ENCODE results near the gene RNF144A.

GRCh38 chr2:7048762-7049294, 131.6 kb downstream of the RNF144A start:
- TF ChIP-seq CTCF (CRISPR knock-in tag; IDR thresholded peaks at IDR 0.05) (no peak), PLSCR1 (CRISPR knock-in tag; IDR thresholded peaks at IDR 0.05; ENCODE audit: borderline replicate concordance) (no peak), MYC (CRISPR knock-in tag; IDR thresholded peaks at IDR 0.05; ENCODE audit: borderline replicate concordance) (no peak), ZNF430 (CRISPR knock-in tag; IDR thresholded peaks at IDR 0.05) (no peak), SAFB2 (CRISPR knock-in tag; IDR thresholded peaks at IDR 0.05; ENCODE audit: borderline replicate concordance, low read depth) (no peak), PBX3 (CRISPR knock-in tag; IDR thresholded peaks at IDR 0.05; ENCODE audit: borderline replicate concordance) (no peak), KLF9 (CRISPR knock-in tag; IDR thresholded peaks at IDR 0.05; ENCODE audit: low read depth) (no peak), NCOA5 (CRISPR knock-in tag; IDR thresholded peaks at IDR 0.05) (no peak), MYNN (CRISPR knock-in tag; IDR thresholded peaks at IDR 0.05; ENCODE audit: low read depth) (no peak), ZFP1 (CRISPR knock-in tag; IDR thresholded peaks at IDR 0.05) (no peak), POLR2AphosphoS5 (IDR thresholded peaks at IDR 0.05; ENCODE audit: low read depth, low read length) (no peak)
- TF ChIP-seq, protein P1, sequence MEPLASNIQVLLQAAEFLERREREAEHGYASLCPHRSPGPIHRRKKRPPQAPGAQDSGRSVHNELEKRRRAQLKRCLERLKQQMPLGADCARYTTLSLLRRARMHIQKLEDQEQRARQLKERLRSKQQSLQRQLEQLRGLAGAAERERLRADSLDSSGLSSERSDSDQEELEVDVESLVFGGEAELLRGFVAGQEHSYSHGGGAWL (CRISPR knock-in tag; IDR thresholded peaks at IDR 0.05) = no peak

All from HepG2 (cell line).